HCT116 (cell line): ENCODE measurements around the gene ZNF775. TPM values are rescaled to one million over a fixed set of nuclear protein-coding genes. Genes with fewer than 3 reads are reported as not detected.

Experiments
- ATAC-seq: fragments of 200-7000 bp; cut with Tn5 transposase; 2 replicates; pipeline ENCODE4 v1.9.1; 2020; ENCODE audit warnings: mild to moderate bottlenecking, moderate library complexity
- BruUV-seq: library from RNA; stranded (reverse); fragments of 400-500 nt; replicated peaks from 2 replicates; lab custom pipeline; 2021; lab: Mats Ljungman, UMichigan
- CTCF ChIA-PET: fragments of 300-600 bp; sonication (Branson Sonifier 250); formaldehyde crosslinking; loops from one replicate; lab custom pipeline; 2021; ENCODE audit warnings: antibody characterized with exemption; lab: Charles Lee
- POLR2A ChIA-PET: fragments of 300-600, 350-600 bp; sonication (Branson Sonifier 250); formaldehyde crosslinking; loops from one replicate; lab custom pipeline; 2021; ENCODE audit warnings: antibody characterized with exemption; lab: Charles Lee
- RAD21 ChIA-PET, 2 experiments: fragments of 300-600 bp; sonication (Branson Sonifier 250); formaldehyde crosslinking; loops; one replicate each; lab custom pipeline; 2023; ENCODE audit warnings: low total read pairs in 2 of 2; ENCODE audit not compliant: uncharacterized antibody in 2 of 2, unreplicated experiment in 2 of 2, low non-redundant PET in 1 of 2; lab: Charles Lee
- DNase-seq: peaks from one replicate; pipeline ENCODE4 v3.0.0-alpha.2; 2010; ENCODE audit warnings: low read depth, low spot score
- H2AFZ ChIP-seq: fragments of 200-600 bp; shearing (Covaris generic), sonication (generic); 2 replicates; pipeline ENCODE4 v1.6.1; 2017; ENCODE audit warnings: low read depth, mixed run types, mixed read lengths, antibody characterized with exemption, low read length; ENCODE audit not compliant: poor library complexity, severe bottlenecking
- H3K27ac ChIP-seq: 2 replicates; pipeline ENCODE4 v1.5.1; 2012; ENCODE audit warnings: low read depth, low read length
- H3K27me3 ChIP-seq: fragments of 200-600 bp; sonication (generic); 2 replicates; pipeline ENCODE4 v1.6.1; 2016; ENCODE audit warnings: mixed run types, low read length, mixed read lengths; ENCODE audit not compliant: insufficient read depth
- H3K36me3 ChIP-seq, 2 experiments: fragments of 200-500 bp in 1 of 2; fragments of 200-600 bp in 1 of 2; sonication (Bioruptor generic) in 1 of 2; sonication (generic) in 1 of 2; 2 replicates each; pipeline versions ENCODE4 v1.5.1 to v1.6.1; 2014 to 2016; ENCODE audit warnings: low read length in 2 of 2, inconsistent platforms in 1 of 2, mixed read lengths in 1 of 2, mixed run types in 1 of 2; ENCODE audit not compliant: insufficient read depth in 2 of 2, control insufficient read depth in 1 of 2
- H3K4me1 ChIP-seq, 2 experiments: fragments of 200-600 bp in 1 of 2; sonication (generic) in 1 of 2; 2 replicates each; pipeline versions ENCODE4 v1.5.1 to v1.6.1; 2012 to 2017; ENCODE audit warnings: low read length in 2 of 2, inconsistent platforms in 1 of 2, mild to moderate bottlenecking in 1 of 2, mixed read lengths in 1 of 2, mixed run types in 1 of 2, moderate library complexity in 1 of 2; ENCODE audit not compliant: insufficient read depth in 2 of 2, control insufficient read depth in 1 of 2
- H3K4me2 ChIP-seq: fragments of 200-600 bp; sonication (generic); 2 replicates; pipeline ENCODE4 v1.6.1; 2017; ENCODE audit warnings: mixed run types, low read length, mixed read lengths
- H3K4me3 ChIP-seq, 2 experiments: fragments of 200-600 bp in 1 of 2; sonication (generic) in 1 of 2; replicated peaks in 1 of 2; 2 replicates each; pipeline ENCODE4 v1.5.1; 2011 to 2016; ENCODE audit warnings: low read length in 2 of 2, control low read depth in 1 of 2, low read depth in 1 of 2, mild to moderate bottlenecking in 1 of 2, mixed read lengths in 1 of 2, mixed run types in 1 of 2
- H3K79me2 ChIP-seq: fragments of 200-600 bp; sonication (generic); 2 replicates; pipeline ENCODE4 v1.6.1; 2017; ENCODE audit warnings: mild to moderate bottlenecking, mixed run types, low read length, moderate library complexity, mixed read lengths; ENCODE audit not compliant: insufficient read depth
- H3K9ac ChIP-seq: fragments of 200-600 bp; sonication (generic); 2 replicates; pipeline ENCODE4 v1.6.1; 2016; ENCODE audit warnings: low read length, mixed read lengths
- H3K9me2 ChIP-seq: fragments of 200-600 bp; sonication (generic), shearing (Covaris generic); 2 replicates; pipeline ENCODE4 v1.6.1; 2017; ENCODE audit warnings: mixed run types, mild to moderate bottlenecking, moderate library complexity; ENCODE audit not compliant: insufficient read depth
- H3K9me3 ChIP-seq, 2 experiments: fragments of 200-500 bp in 1 of 2; fragments of 200-600 bp in 1 of 2; sonication (Bioruptor generic) in 1 of 2; sonication (generic) in 1 of 2; 2 replicates each; pipeline ENCODE4 v1.6.1; 2014 to 2017; ENCODE audit warnings: low read length in 2 of 2, mixed read lengths in 2 of 2, inconsistent platforms in 1 of 2, low read depth in 1 of 2, mild to moderate bottlenecking in 1 of 2, mixed run types in 1 of 2, moderate library complexity in 1 of 2; ENCODE audit not compliant: control insufficient read depth in 1 of 2, insufficient read depth in 1 of 2
- H4K20me1 ChIP-seq: fragments of 200-600 bp; sonication (generic), shearing (Covaris generic); 2 replicates; pipeline ENCODE4 v1.6.1; 2017; ENCODE audit warnings: mixed run types, mild to moderate bottlenecking, moderate library complexity; ENCODE audit not compliant: insufficient read depth
- CBX3 ChIP-seq: IDR thresholded peaks from 2 replicates; pipeline ENCODE4 v1.6.1; 2012; ENCODE audit warnings: low read depth
- CEBPB ChIP-seq: IDR thresholded peaks from 2 replicates; pipeline ENCODE4 v1.6.1; 2012; ENCODE audit warnings: low read depth
- CTCF ChIP-seq, 3 experiments: fragments of 200-600 bp in 1 of 3; sonication (generic) in 1 of 3; IDR thresholded peaks in 2 of 3; conservative IDR thresholded peaks in 1 of 3; 2 replicates each; pipeline ENCODE4 v1.5.1; 2012 to 2017; ENCODE audit warnings: low read depth in 2 of 3, low read length in 2 of 3, antibody characterized with exemption in 1 of 3, borderline replicate concordance in 1 of 3, control low read depth in 1 of 3, mild to moderate bottlenecking in 1 of 3, mixed read lengths in 1 of 3, mixed run types in 1 of 3, moderate library complexity in 1 of 3; ENCODE audit not compliant: insufficient read depth in 1 of 3
- EZH2phosphoT487 ChIP-seq: fragments of 200-600 bp; IDR thresholded peaks from 2 replicates; pipeline ENCODE4 v1.6.1; 2018; ENCODE audit warnings: antibody characterized with exemption, borderline replicate concordance
- FOSL1 ChIP-seq: IDR thresholded peaks from 2 replicates; pipeline ENCODE4 v1.6.1; 2012; ENCODE audit warnings: low read depth
- POLR2A ChIP-seq: IDR thresholded peaks from 2 replicates; pipeline ENCODE4 v1.7.0; 2011; ENCODE audit warnings: borderline replicate concordance; ENCODE audit not compliant: insufficient read depth, insufficient read length; ENCODE audit errors: extremely low read depth
- POLR2AphosphoS5 ChIP-seq: IDR thresholded peaks from 2 replicates; pipeline ENCODE4 v1.6.1; 2011; ENCODE audit warnings: mild to moderate bottlenecking, low read depth, low read length, moderate library complexity
- SIN3A ChIP-seq: IDR thresholded peaks from 2 replicates; pipeline ENCODE4 v1.6.1; 2012; ENCODE audit warnings: low read depth
- YY1 ChIP-seq: IDR thresholded peaks from 2 replicates; pipeline ENCODE4 v1.6.1; 2011; ENCODE audit warnings: low read length, low read depth, moderate library complexity, mild to moderate bottlenecking; ENCODE audit not compliant: insufficient replicate concordance; ENCODE audit errors: extremely low read depth
- ZBTB33 ChIP-seq: IDR thresholded peaks from 2 replicates; pipeline ENCODE4 v1.6.1; 2011; ENCODE audit warnings: mild to moderate bottlenecking, low read length, moderate library complexity; ENCODE audit not compliant: insufficient replicate concordance; ENCODE audit errors: extremely low read depth
- intact Hi-C: fragments of 100-400 bp; cut with micrococcal nuclease; formaldehyde crosslinking; loops from 2 replicates; pipeline ENCODE4 v1.10.0; 2022
- total RNA-seq: library from RNA; stranded (reverse); gene quantifications from one replicate; pipeline ENCODE4 v1.2.1, GENCODE V29; 2021; ENCODE audit not compliant: unreplicated experiment

The ZNF775 gene
- total RNA-seq, 1 experiment from 2014 or later = 4.5 TPM

GRCh38 chr7:150404172-150404804 lies 25.2 kb downstream of the ZNF775 start:
- no peaks in the 10 kb centered on the region for H3K36me3 ChIP-seq
- BruUV-seq = TSS peak; percentile 66

GRCh38 chr7:150404805-150405583 lies 25.9 kb downstream of the ZNF775 start:
- POLR2A ChIA-PET = no interaction called here
- Histone ChIP-seq H3K4me2 (peak overlapping the region; percentile 88), H3K4me1 (peaks cover 19 to 40% of the 10 kb centered on the region in 2 experiments), H2AFZ (peak overlapping the region; percentile 26), H3K27me3 (no peaks in the 10 kb centered on the region), H3K9ac (peak overlapping the region; percentile 75), H3K27ac (peak overlapping the region; percentile 56), H3K36me3 (no peaks in the 10 kb centered on the region), H3K9me2 (no peaks in the 10 kb centered on the region), H4K20me1 (no peaks in the 10 kb centered on the region), H3K4me3 (peak overlapping the region; percentile 48 to 64), H3K9me3 (no peaks in the 10 kb centered on the region), H3K79me2 (no peaks in the 10 kb centered on the region)
- ATAC-seq (peak; percentile 88), DNase-seq (peak; percentile 60)
- no TSS peak for BruUV-seq
- intact Hi-C loops = loop anchor here (1.0 to 5.0 kb wide), 2 partner anchors 25 to 38 kb away; partner anchors contain the start of gene REPIN1
- RAD21 ChIA-PET = no interaction called here
- CTCF ChIA-PET = no interaction called here
- TF ChIP-seq SIN3A (no peak; the same call in 1 of the 2 replicates), CEBPB (no peak), CTCF (IDR thresholded peaks at IDR 0.05 in 2 of 3, conservative IDR thresholded peaks at IDR 0.05 in 1 of 3; ENCODE audit: borderline replicate concordance in 1 of 3, insufficient read depth in 1 of 3, low read depth in 2 of 3, low read length in 2 of 3) (peak in 2 of 3 experiments; percentile 24 to 49; a peak in 3 of 6 replicates), YY1 (peak; percentile 91), FOSL1 (no peak), CBX3 (no peak; the same call in none of the 2 replicates), ZBTB33 (peak; percentile 64), EZH2phosphoT487 (no peak), POLR2AphosphoS5 (peak; percentile 87)

More at GRCh38 chr7:150404172-150404804, 25.2 kb downstream of the ZNF775 start:
- no peak for ATAC-seq
- Histone ChIP-seq H3K27me3 (no peaks in the 10 kb centered on the region), H3K9me3 (no peaks in the 10 kb centered on the region), H2AFZ (no peak overlapping the region), H3K9ac (peak overlapping the region; percentile 75), H3K79me2 (no peaks in the 10 kb centered on the region), H3K9me2 (no peaks in the 10 kb centered on the region), H3K4me3 (peak overlapping the region; percentile 48 to 64), H3K4me1 (peaks cover 24 to 47% of the 10 kb centered on the region in 2 experiments), H3K27ac (peak overlapping the region; percentile 56; the same call in 1 of the 2 replicates), H4K20me1 (no peaks in the 10 kb centered on the region), H3K4me2 (peak overlapping the region; percentile 88)
- ChIA-PET POLR2A (no interaction called here), RAD21 (no interaction called here), CTCF (no interaction called here)
- TF ChIP-seq POLR2A = no peak
- no peak for DNase-seq
- intact Hi-C loops = loop anchor here (5.0 kb wide), 1 partner anchor 37 kb away; the partner anchor contains the start of gene REPIN1
